Brain microvascular endothelial cell (primary cell): ENCODE data around the gene SIK3.

Experiments
- DNase-seq: peaks from one replicate; pipeline ENCODE4 v3.0.0-alpha.2; 2020
- H3K27ac ChIP-seq: fragments of 250-450 bp; sonication (Bioruptor Pico); 2 replicates; pipeline ENCODE4 v1.5.1; 2020; ENCODE audit warnings: mild to moderate bottlenecking, moderate library complexity
- H3K27me3 ChIP-seq: fragments of 250-450 bp; sonication (Bioruptor Pico); replicated peaks from 2 replicates; pipeline ENCODE4 v1.5.1; 2020; ENCODE audit warnings: mild to moderate bottlenecking
- H3K36me3 ChIP-seq: fragments of 250-450 bp; sonication (Bioruptor Pico); replicated peaks from 2 replicates; pipeline ENCODE4 v1.5.1; 2020; ENCODE audit warnings: mild to moderate bottlenecking
- H3K4me3 ChIP-seq: 2 replicates; pipeline ENCODE4 v1.5.1; 2011; ENCODE audit warnings: low read depth, mild to moderate bottlenecking, control low read depth, low read length, moderate library complexity
- CTCF ChIP-seq: IDR thresholded peaks from 2 replicates; pipeline ENCODE4 v1.5.1; 2011; ENCODE audit warnings: low read depth, mild to moderate bottlenecking, moderate library complexity, low read length, control low read depth, inconsistent platforms; ENCODE audit errors: missing control alignments
- in situ Hi-C: cut with HindIII; loops from 2 replicates; pipeline ENCODE4 v1.10.0; 2017; ENCODE audit warnings: low sequenced_read_pairs, low pct_ligation_motif_present

SIK3 gene

GRCh38 chr11:117009905-117010605 is 88.2 kb downstream of the SIK3 start:
- DNase-seq: no peak
- H3K27me3 ChIP-seq: no peaks in the 10 kb centered on the region
- no peak overlapping the region for H3K4me3 ChIP-seq
- in situ Hi-C loops: no loop called here
- H3K36me3 ChIP-seq: no peaks in the 10 kb centered on the region
- H3K27ac ChIP-seq: no peak overlapping the region
- no peak for TF ChIP-seq CTCF

- no peak for DNase-seq
- Histone ChIP-seq H3K27ac (no peak overlapping the region), H3K36me3 (no peaks in the 10 kb centered on the region), H3K4me3 (no peak overlapping the region), H3K27me3 (no peaks in the 10 kb centered on the region)
- in situ Hi-C loops: no loop called here
- no peak for TF ChIP-seq CTCF
Measured at GRCh38 chr11:117005758-117006157, 92.5 kb downstream of the SIK3 start.

GRCh38 chr11:117002639-117003299 is 95.5 kb downstream of the SIK3 start:
- in situ Hi-C loops: no loop called here
- DNase-seq: no peak
- no peak for TF ChIP-seq CTCF
- no peak overlapping the region for H3K4me3 ChIP-seq
- no peaks in the 10 kb centered on the region for H3K36me3 ChIP-seq
- no peaks in the 10 kb centered on the region for H3K27me3 ChIP-seq
- no peak overlapping the region for H3K27ac ChIP-seq

- Histone ChIP-seq H3K4me3 (no peak overlapping the region), H3K36me3 (no peaks in the 10 kb centered on the region), H3K27me3 (no peaks in the 10 kb centered on the region), H3K27ac (no peak overlapping the region)
- in situ Hi-C loops: no loop called here
- TF ChIP-seq CTCF: no peak
- DNase-seq: no peak
Measured at GRCh38 chr11:117000014-117000737, 98.1 kb downstream of the SIK3 start.

GRCh38 chr11:116997071-116997470 is 101.2 kb downstream of the SIK3 start:
- in situ Hi-C loops: no loop called here
- TF ChIP-seq CTCF: no peak
- Histone ChIP-seq H3K4me3 (no peak overlapping the region), H3K36me3 (no peaks in the 10 kb centered on the region), H3K27me3 (no peaks in the 10 kb centered on the region), H3K27ac (no peak overlapping the region)
- DNase-seq: no peak
